Right renal pelvis (tissue), 4 donors: ENCODE results near the gene HNF1A. TPM values are rescaled to one million over a fixed set of nuclear protein-coding genes. Genes with fewer than 3 reads are reported as not detected.
"Not testable (repeated sequence)": the region's sequence is repeated elsewhere in the genome, so short reads cannot be mapped to it uniquely, and the experiment has no call there.

ENCODE experiments used
- DNase-seq, 4 donors: peaks; one replicate each; pipeline ENCODE4 v3.0.0-alpha.2; 2013; ENCODE audit warnings: low read depth in 4 of 4, low spot score in 3 of 4, missing footprints in 1 of 4
- polyA plus RNA-seq, 4 donors: library from polyadenylated mRNA; unstranded; fragments of 120-200 nt; gene quantifications; one replicate each; pipeline ENCODE4 v1.2.1, GENCODE V29; 2013; ENCODE audit not compliant: insufficient read length in 4 of 4

The HNF1A gene
- polyA plus RNA-seq, result 10 to 100 TPM; 13.2 to 21.0 (median 15.1) TPM

GRCh38 chr12:120978296-120979219 lies at the start of gene HNF1A:
Gene HNF1A, plus strand, starts transcription at chr12:120978543. Its CDS starts 226 bp downstream, at chr12:120978769.
- DNase-seq, result no peak

GRCh38 chr12:120928864-120929652 lies 49.3 kb upstream of the HNF1A start:
- peak in 3 of 4 donors; percentile 44 to 52 (median 45) for DNase-seq

GRCh38 chr12:120930032-120930431 lies 48.3 kb upstream of the HNF1A start:
- no peak for DNase-seq

- no peak for DNase-seq
Measured at GRCh38 chr12:120932058-120932457, 46.3 kb upstream of the HNF1A start.

- DNase-seq, result no peak
Measured at GRCh38 chr12:120932956-120933526, 45.3 kb upstream of the HNF1A start.

- DNase-seq, result no peak
Measured at GRCh38 chr12:120933786-120934185, 44.6 kb upstream of the HNF1A start.

GRCh38 chr12:120936197-120936596 lies 42.1 kb upstream of the HNF1A start:
- DNase-seq, result no peak

- no peak for DNase-seq
Measured at GRCh38 chr12:120938496-120938895, 39.8 kb upstream of the HNF1A start.

- DNase-seq, result no peak
Measured at GRCh38 chr12:120939523-120939922, 38.8 kb upstream of the HNF1A start.

GRCh38 chr12:120940006-120940405 lies 38.3 kb upstream of the HNF1A start:
- no peak for DNase-seq

GRCh38 chr12:120940799-120941198 lies 37.5 kb upstream of the HNF1A start:
- DNase-seq, result no peak

- DNase-seq, result no peak
Measured at GRCh38 chr12:120941412-120941811, 36.9 kb upstream of the HNF1A start.

- no peak for DNase-seq
Measured at GRCh38 chr12:120941846-120942405, 36.4 kb upstream of the HNF1A start.

- no peak for DNase-seq
Measured at GRCh38 chr12:120943482-120943881, 34.9 kb upstream of the HNF1A start.

GRCh38 chr12:120944645-120945217 lies 33.6 kb upstream of the HNF1A start:
- DNase-seq, result peak in 2 of 4 donors; percentile 20 to 39

GRCh38 chr12:120945516-120945915 lies 32.8 kb upstream of the HNF1A start:
- DNase-seq, result not testable (repeated sequence)

- DNase-seq, result not testable (repeated sequence)
Measured at GRCh38 chr12:120950260-120950799, 28.0 kb upstream of the HNF1A start.

- no peak for DNase-seq
Measured at GRCh38 chr12:120950807-120951206, 27.5 kb upstream of the HNF1A start.

GRCh38 chr12:120955232-120955631 lies 23.1 kb upstream of the HNF1A start:
- no peak for DNase-seq
